ENCODE data around the gene TPPP2. TPM values are rescaled to one million over a fixed set of nuclear protein-coding genes. Genes with fewer than 3 reads are reported as not detected.

Gene TPPP2
- total RNA-seq, 2 experiments from 2014 or later = not detected

DNA sequence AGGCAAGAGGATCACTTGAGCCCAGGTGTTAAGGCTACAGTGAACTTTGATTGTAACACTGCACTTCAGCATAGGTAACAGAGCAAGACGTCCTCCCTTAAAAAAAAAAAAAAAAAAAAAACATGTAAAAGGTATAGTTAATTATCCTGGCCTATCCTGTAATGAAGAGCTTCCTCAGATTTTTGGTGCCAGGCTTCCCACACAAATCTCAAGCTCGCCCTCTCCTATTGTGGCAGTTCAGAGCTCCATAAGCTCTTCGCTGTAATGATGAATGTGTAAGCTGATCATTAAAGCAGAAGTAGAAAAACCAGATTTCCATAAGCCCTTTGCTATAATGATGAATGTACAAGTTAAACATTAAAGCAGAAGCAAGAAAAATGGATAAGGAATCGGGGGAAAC is 32.9 kb upstream of the TPPP2 start:
- DNase-seq (no peak), ATAC-seq (no peak)
- peaks cover 17% of the 10 kb centered on the region for H3K4me1 Mint-ChIP-seq (ENCODE audit: low read depth)
- no peak overlapping the region for H3K4me3 Mint-ChIP-seq
- peaks cover 37% of the 10 kb centered on the region for H3K36me3 Mint-ChIP-seq (ENCODE audit: low read depth)
- H3K27me3 Mint-ChIP-seq = no peaks in the 10 kb centered on the region
- TF ChIP-seq, protein P1, sequence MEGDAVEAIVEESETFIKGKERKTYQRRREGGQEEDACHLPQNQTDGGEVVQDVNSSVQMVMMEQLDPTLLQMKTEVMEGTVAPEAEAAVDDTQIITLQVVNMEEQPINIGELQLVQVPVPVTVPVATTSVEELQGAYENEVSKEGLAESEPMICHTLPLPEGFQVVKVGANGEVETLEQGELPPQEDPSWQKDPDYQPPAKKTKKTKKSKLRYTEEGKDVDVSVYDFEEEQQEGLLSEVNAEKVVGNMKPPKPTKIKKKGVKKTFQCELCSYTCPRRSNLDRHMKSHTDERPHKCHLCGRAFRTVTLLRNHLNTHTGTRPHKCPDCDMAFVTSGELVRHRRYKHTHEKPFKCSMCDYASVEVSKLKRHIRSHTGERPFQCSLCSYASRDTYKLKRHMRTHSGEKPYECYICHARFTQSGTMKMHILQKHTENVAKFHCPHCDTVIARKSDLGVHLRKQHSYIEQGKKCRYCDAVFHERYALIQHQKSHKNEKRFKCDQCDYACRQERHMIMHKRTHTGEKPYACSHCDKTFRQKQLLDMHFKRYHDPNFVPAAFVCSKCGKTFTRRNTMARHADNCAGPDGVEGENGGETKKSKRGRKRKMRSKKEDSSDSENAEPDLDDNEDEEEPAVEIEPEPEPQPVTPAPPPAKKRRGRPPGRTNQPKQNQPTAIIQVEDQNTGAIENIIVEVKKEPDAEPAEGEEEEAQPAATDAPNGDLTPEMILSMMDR (IDR thresholded peaks at IDR 0.05) = no peak
- H3K27ac Mint-ChIP-seq = no peak overlapping the region
- CTCF ChIA-PET = interaction anchor here (0.8 to 12.6 kb wide), 4 partner anchors 9 to 140 kb away, joined by 3 to 208 read pairs (median 26); no protein-coding TSS in a partner anchor
- intact Hi-C loops (cut with micrococcal nuclease) = no loop called here
- no peaks in the 10 kb centered on the region for H3K9me3 Mint-ChIP-seq
- POLR2A ChIA-PET = interaction anchor here (1.6 kb wide), 1 partner anchor 18 kb away, joined by 4 read pairs; no protein-coding TSS in a partner anchor

DNA sequence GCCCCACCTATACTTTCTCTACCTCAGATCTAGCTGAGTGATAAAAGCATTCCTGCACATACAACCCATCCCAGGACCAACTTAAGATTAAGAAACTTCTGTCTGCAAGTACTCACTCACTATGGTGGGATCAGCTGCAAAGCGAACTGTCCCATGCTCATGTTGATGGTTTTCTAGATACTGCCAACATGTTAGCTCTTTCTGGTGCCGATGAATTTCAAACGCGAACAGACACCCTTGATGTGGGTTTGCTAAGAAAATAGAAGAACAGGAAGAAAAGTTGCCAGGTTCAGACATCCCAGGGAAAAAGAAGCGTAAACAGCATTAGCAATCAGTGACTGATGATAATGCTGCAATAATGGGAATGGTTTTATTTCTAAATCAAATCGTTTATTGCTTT is 32.5 kb upstream of the TPPP2 start:
- intact Hi-C loops (cut with micrococcal nuclease) = no loop called here
- peaks cover 37% of the 10 kb centered on the region for H3K36me3 Mint-ChIP-seq (ENCODE audit: low read depth)
- no peak overlapping the region for H3K4me3 Mint-ChIP-seq
- TF ChIP-seq, protein P1 (IDR thresholded peaks at IDR 0.05) = no peak
- H3K4me1 Mint-ChIP-seq (ENCODE audit: low read depth) = peaks cover 14% of the 10 kb centered on the region
- DNase-seq (no peak), ATAC-seq (no peak)
- H3K27ac Mint-ChIP-seq = no peak overlapping the region
- ChIA-PET POLR2A (interaction anchor here (0.8 to 1.6 kb wide), 2 partner anchors 18 to 54 kb away, joined by 3 to 4 read pairs; no protein-coding TSS in a partner anchor), CTCF (interaction anchor here (0.8 to 12.6 kb wide), 7 partner anchors 8 to 139 kb away, joined by 3 to 208 read pairs (median 9); no protein-coding TSS in a partner anchor)
- no peaks in the 10 kb centered on the region for H3K27me3 Mint-ChIP-seq
- no peaks in the 10 kb centered on the region for H3K9me3 Mint-ChIP-seq

DNA sequence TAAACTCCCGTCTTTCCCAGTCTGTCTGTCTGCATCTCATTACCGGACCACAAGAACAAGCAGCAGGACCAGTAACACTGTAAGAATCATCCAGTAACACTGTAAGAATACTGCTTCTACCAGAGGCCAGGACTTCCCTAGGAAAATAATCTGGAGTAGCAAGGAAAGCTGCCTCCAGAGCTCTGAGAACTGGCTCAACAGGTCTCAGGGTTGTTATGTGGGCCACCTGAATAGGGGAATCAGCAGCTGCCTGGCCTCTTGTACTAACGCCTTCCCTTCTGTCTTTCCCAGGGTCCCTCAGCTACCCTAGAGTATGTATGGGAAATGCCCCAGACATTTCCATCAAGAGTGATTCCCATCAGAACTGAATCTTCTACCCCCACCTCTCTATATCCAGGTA is 31.9 kb upstream of the TPPP2 start:
- no peak for ATAC-seq
- H3K9me3 Mint-ChIP-seq = no peaks in the 10 kb centered on the region
- no peak overlapping the region for H3K4me3 Mint-ChIP-seq
- H3K4me1 Mint-ChIP-seq (ENCODE audit: low read depth) = peaks cover 10% of the 10 kb centered on the region
- intact Hi-C loops (cut with micrococcal nuclease) = no loop called here
- CTCF ChIA-PET = interaction anchor here (1.2 to 12.6 kb wide), 8 partner anchors 17 to 106 kb away, joined by 3 to 208 read pairs (median 6); no protein-coding TSS in a partner anchor
- peaks cover 32% of the 10 kb centered on the region for H3K36me3 Mint-ChIP-seq (ENCODE audit: low read depth)
- POLR2A ChIA-PET = interaction anchor here (0.8 to 1.7 kb wide), 3 partner anchors 8 to 91 kb away, joined by 3 to 4 read pairs (median 4); partner anchors contain the start of gene METTL17
- no peaks in the 10 kb centered on the region for H3K27me3 Mint-ChIP-seq
- H3K27ac Mint-ChIP-seq = peak overlapping the region; percentile 19
- TF ChIP-seq, protein P1 (IDR thresholded peaks at IDR 0.05) = no peak
- no peak for DNase-seq

DNA sequence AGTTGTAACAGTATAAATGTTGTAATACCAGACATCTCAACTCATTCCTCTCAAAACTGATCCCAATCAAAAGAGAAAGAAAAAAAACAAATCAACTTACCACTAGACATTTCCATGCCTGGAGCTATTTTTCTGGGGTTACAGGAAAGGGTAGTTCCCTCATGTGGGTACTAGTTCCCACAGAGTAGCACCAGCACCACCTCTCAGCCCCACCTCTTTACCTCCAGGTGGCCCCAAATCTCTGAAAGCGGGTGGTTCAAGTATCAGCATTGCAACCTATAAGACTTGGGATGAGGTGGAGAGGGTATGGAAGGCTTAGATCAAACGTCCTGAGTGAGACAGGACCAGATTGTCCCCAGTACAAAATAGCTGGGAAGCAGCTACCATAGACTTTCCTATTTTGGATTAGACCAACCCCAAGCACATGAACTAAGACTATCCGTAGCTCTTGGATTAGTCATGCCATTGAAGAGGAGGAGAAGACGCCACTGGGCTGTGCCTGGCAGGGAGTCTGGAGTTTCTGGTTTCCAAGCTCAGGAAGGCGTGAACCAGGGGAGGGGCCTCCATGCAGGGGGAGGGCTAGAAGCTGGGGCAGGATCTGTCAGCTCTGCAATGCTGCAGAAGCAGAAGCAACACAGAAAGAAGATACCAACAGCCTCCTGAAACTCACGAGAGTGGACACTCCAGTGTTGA is 31.2 kb upstream of the TPPP2 start, which contains the start of gene SLC39A2:
TSS of gene SLC39A2 (plus strand) at position 620 of the 693 bp plus-strand sequence. CDS start 154 bp downstream, outside the sequence.
- intact Hi-C loops (cut with micrococcal nuclease) = no loop called here
- ChIA-PET POLR2A (interaction anchor here (0.6 to 1.7 kb wide), 4 partner anchors 9 to 90 kb away, joined by 3 to 4 read pairs (median 4); partner anchors contain the start of gene METTL17), CTCF (interaction anchor here (1.2 to 12.6 kb wide), 8 partner anchors 17 to 105 kb away, joined by 3 to 208 read pairs (median 6); no protein-coding TSS in a partner anchor)
- no peaks in the 10 kb centered on the region for H3K27me3 Mint-ChIP-seq
- TF ChIP-seq, protein P1 (IDR thresholded peaks at IDR 0.05) = no peak
- ATAC-seq = no peak
- no peak within 1 kb of the TSS for H3K4me3 Mint-ChIP-seq
- H3K36me3 Mint-ChIP-seq (ENCODE audit: low read depth) = peaks cover 29% of the 10 kb centered on the region
- H3K4me1 Mint-ChIP-seq (ENCODE audit: low read depth) = peaks cover 8% of the 10 kb centered on the region
- DNase-seq = no peak
- no peaks in the 10 kb centered on the region for H3K9me3 Mint-ChIP-seq
- peak within 1 kb of the TSS; percentile 19 for H3K27ac Mint-ChIP-seq

All from activated CD8-positive, alpha-beta T cell treated with anti-CD3 and anti-CD28 coated beads for 36 hours (primary cell).